ENCODE results near the gene C20orf144. TPM values are rescaled to one million over a fixed set of nuclear protein-coding genes. Genes with fewer than 3 reads are reported as not detected.

C20orf144 gene
- total and polyA plus RNA-seq, 9 of the 15 experiments (the other 6 are each of a cell fraction or from before 2014, with no cell fraction given) = 0.04 to 0.23 (median 0.11) TPM; not detected in 2

DNA sequence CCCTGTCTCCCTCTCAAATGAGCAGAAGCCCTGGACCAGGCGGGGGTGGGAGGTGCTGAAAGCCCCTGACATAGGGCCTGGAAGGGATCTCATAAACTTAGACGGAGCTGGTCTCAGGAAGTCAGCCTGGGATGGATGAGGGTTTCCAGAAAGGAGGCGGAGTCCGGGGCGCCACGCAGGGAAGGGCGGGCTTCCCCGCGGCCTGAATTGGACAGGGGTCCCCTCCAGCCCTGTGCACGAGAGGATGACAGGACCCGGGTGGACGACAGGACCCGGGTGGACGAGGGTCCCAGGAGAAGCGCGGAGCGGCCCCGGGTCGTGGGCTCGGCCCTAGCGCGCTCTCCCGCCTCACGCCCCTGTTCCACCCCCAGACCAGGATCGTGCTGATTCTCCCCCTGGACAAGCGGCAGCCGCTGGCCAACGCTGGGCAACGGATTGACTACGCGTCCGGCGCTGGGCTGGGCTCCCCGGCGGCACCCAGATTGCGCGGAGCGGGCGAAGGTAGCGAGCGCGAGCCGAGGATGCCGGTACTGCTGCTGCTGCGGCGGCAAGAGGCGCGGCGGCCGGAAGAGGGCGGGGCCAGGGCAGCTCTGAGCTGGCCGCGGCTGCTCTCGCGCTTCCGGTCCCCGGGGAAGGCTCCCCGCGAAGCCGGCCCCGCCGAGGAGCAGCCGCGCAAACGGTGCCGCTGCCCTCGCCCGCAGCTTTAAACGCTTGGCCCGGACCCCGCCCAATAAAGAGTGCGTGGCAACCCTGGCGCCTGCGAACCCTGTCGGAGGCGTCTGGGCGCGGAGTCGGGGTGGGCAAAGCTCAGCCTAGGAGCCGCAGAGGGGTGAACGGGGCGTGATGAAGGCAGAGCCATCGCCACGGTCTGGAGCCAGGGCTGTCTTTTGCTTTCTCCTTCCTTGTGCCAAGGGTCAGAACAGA, 1.3 kb downstream of the C20orf144 start (continued):
- TF ChIP-seq CREB3L1 (IDR thresholded peaks at IDR 0.05; ENCODE audit: borderline replicate concordance, low read depth) (peak; percentile 69; the same call in 1 of the 2 replicates), FOSL1 (tag; conservative IDR thresholded peaks at IDR 0.05) (no peak), TGIF2 (CRISPR knock-in tag; IDR thresholded peaks at IDR 0.05) (no peak), ZNF282 (CRISPR knock-in tag; IDR thresholded peaks at IDR 0.05) (0 out of 2 replicates have a peak, but pooled peaks have one; percentile 69), NEUROD1 (IDR thresholded peaks at IDR 0.05; ENCODE audit: borderline replicate concordance, low read depth, low read length, partially characterized antibody) (peak; percentile 20), HMBOX1 (IDR thresholded peaks at IDR 0.05) (no peak), ZNF124 (CRISPR knock-in tag; IDR thresholded peaks at IDR 0.05) (no peak), ATF1 (CRISPR knock-in tag; IDR thresholded peaks at IDR 0.05) (no peak), ATF1 (tag; IDR thresholded peaks at IDR 0.05) (peak; percentile 52), ZNF668 (CRISPR knock-in tag; IDR thresholded peaks at IDR 0.05) (no peak), MXI1 (IDR thresholded peaks at IDR 0.05; ENCODE audit: low read depth, low read length) (no peak), HINFP (tag; conservative IDR thresholded peaks at IDR 0.05; ENCODE audit: low read depth) (no peak), ZNF764 (CRISPR knock-in tag; IDR thresholded peaks at IDR 0.05; ENCODE audit: low read depth) (no peak), TARDBP (IDR thresholded peaks at IDR 0.05) (no peak), MYBL2 (IDR thresholded peaks at IDR 0.05; ENCODE audit: low read depth) (no peak), MYBL2 (CRISPR knock-in tag; IDR thresholded peaks at IDR 0.05; ENCODE audit: borderline replicate concordance) (no peak), ZNF780A (CRISPR knock-in tag; IDR thresholded peaks at IDR 0.05) (no peak), SP2 (IDR thresholded peaks at IDR 0.05; ENCODE audit: extremely low read depth, low read depth, low read length, poor library complexity, severe bottlenecking) (no peak), MAFK (IDR thresholded peaks at IDR 0.05; ENCODE audit: low read length) (no peak)
- TF ChIP-seq, protein P1, sequence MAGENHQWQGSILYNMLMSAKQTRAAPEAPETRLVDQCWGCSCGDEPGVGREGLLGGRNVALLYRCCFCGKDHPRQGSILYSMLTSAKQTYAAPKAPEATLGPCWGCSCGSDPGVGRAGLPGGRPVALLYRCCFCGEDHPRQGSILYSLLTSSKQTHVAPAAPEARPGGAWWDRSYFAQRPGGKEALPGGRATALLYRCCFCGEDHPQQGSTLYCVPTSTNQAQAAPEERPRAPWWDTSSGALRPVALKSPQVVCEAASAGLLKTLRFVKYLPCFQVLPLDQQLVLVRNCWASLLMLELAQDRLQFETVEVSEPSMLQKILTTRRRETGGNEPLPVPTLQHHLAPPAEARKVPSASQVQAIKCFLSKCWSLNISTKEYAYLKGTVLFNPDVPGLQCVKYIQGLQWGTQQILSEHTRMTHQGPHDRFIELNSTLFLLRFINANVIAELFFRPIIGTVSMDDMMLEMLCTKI (IDR thresholded peaks at IDR 0.05; ENCODE audit: partially characterized antibody) = no peak
- TF ChIP-seq, protein P2, sequence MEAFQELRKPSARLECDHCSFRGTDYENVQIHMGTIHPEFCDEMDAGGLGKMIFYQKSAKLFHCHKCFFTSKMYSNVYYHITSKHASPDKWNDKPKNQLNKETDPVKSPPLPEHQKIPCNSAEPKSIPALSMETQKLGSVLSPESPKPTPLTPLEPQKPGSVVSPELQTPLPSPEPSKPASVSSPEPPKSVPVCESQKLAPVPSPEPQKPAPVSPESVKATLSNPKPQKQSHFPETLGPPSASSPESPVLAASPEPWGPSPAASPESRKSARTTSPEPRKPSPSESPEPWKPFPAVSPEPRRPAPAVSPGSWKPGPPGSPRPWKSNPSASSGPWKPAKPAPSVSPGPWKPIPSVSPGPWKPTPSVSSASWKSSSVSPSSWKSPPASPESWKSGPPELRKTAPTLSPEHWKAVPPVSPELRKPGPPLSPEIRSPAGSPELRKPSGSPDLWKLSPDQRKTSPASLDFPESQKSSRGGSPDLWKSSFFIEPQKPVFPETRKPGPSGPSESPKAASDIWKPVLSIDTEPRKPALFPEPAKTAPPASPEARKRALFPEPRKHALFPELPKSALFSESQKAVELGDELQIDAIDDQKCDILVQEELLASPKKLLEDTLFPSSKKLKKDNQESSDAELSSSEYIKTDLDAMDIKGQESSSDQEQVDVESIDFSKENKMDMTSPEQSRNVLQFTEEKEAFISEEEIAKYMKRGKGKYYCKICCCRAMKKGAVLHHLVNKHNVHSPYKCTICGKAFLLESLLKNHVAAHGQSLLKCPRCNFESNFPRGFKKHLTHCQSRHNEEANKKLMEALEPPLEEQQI (IDR thresholded peaks at IDR 0.05) = no peak

Data from K562 (cell line).